ENCODE measurements around the gene NTRK2. TPM values are rescaled to one million over a fixed set of nuclear protein-coding genes. Genes with fewer than 3 reads are reported as not detected.

The NTRK2 gene
- total RNA-seq, 1 experiment from 2014 or later: 0.54 TPM

DNA sequence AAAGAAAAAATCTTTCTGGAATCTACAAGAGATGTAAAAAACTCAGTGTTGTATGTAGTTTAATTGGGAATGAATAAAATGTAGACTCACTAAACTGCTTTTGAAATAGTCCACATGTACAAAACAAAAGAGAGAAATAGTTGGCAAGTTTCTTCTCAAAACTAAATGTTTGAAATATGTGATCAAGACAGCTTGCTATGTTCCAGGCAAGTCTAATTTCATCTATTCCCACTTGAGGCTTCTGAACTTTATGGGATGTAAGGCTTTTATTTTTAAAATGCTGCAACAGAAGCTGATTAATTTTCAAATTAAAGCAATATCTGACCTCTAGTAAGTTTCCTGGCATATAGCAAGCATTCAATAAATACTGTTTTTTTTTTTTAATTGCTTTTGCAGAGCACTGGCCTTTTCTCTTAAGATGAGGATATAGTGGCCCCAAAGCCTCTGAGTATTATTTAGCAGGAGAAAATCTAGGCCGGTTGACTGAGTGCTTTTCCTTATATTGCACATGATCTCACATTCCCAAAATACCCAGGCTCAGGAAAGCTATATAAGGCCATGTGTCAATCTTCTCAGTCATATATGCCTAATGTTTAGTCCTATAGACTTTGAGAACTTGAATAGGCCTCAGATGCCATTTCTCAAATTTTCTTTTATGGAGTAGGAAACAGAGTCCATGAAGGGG is 183.2 kb downstream of the NTRK2 start:
- in situ Hi-C loops (cut with HindIII; ENCODE audit: low pct_unique_long_range_greater_than_20kb, low sequenced_read_pairs): no loop called here
- DNase-seq (ENCODE audit: low read depth): no peak

GRCh38 chr9:84856181-84856632 is 186.7 kb downstream of the NTRK2 start:
- in situ Hi-C loops (cut with HindIII; ENCODE audit: low pct_unique_long_range_greater_than_20kb, low sequenced_read_pairs): no loop called here
- DNase-seq (ENCODE audit: low read depth): no peak

DNA sequence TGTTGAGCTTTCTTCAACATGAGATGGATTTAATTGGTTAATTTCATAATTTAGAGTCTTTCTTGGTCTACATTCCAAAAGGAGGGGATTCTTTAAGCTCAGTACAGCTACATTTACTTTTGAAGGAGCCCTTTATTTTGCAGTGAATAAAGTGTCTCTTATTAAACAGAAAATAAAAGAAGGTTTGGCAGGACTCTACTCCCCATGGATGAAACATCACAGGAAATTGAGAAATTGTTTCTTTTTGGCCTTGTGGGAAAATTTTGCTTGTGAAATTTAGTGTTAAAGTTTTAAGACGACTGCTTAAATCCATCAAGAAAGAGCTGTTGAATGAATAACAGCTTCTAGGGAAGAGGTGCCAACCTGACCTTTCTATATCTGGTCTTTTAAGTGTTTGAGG is 187.7 kb downstream of the NTRK2 start:
- DNase-seq (ENCODE audit: low read depth): no peak
- in situ Hi-C loops (cut with HindIII; ENCODE audit: low pct_unique_long_range_greater_than_20kb, low sequenced_read_pairs): no loop called here

DNA sequence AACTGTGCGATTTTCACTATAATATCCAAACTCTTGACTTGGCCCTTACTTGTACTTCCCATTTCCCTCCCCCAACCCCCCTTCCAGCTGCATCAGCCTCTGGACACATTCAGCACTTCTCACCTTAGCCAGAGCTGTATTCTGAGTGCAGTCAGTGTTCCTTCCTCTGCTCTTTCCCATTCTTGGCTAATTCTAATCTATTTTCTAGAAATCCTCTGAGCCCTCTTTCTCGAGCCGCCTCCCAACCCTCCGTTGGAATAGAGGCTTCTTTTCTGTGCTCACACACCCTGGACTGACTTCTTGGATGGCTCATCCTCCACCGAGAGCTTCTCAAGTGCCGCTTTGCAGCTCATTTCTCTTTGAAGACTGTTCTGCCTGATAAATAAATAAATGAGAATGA is 188.8 kb downstream of the NTRK2 start:
- in situ Hi-C loops (cut with HindIII; ENCODE audit: low pct_unique_long_range_greater_than_20kb, low sequenced_read_pairs): no loop called here
- DNase-seq (ENCODE audit: low read depth): no peak

- no peak for DNase-seq (ENCODE audit: low read depth)
- in situ Hi-C loops (cut with HindIII; ENCODE audit: low pct_unique_long_range_greater_than_20kb, low sequenced_read_pairs): no loop called here
These were observed 191.0 kb downstream of the NTRK2 start for GRCh38 chr9:84860249-84861115.

GRCh38 chr9:84861455-84861854 is 191.9 kb downstream of the NTRK2 start:
- in situ Hi-C loops (cut with HindIII; ENCODE audit: low pct_unique_long_range_greater_than_20kb, low sequenced_read_pairs): no loop called here

DNA sequence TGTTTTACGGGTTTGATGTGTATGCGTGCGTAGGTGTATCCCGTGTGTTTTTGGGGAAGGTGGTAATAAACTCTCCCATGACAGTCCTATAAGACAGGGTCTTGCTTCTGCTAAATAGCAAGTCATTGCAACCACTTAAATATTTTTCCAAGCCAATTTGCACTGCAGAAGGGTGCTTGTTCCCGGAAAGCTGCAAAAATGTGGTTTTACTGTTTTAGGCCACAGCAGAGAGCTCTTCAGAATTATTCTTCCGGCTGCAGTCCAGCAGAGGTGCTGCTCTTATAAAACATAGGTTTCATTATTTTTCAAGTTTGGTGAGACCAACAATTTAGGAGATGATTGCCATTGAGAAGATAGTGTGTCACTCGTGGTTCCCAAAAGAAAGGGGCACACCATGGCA is 192.8 kb downstream of the NTRK2 start:
- DNase-seq (ENCODE audit: low read depth): no peak
- in situ Hi-C loops (cut with HindIII; ENCODE audit: low pct_unique_long_range_greater_than_20kb, low sequenced_read_pairs): no loop called here

More at GRCh38 chr9:84861455-84861854, 191.9 kb downstream of the NTRK2 start:
- no peak for DNase-seq (ENCODE audit: low read depth)

GRCh38 chr9:84862810-84863287 is 193.3 kb downstream of the NTRK2 start:
- in situ Hi-C loops (cut with HindIII; ENCODE audit: low pct_unique_long_range_greater_than_20kb, low sequenced_read_pairs): no loop called here
- no peak for DNase-seq (ENCODE audit: low read depth)

- in situ Hi-C loops (cut with HindIII; ENCODE audit: low pct_unique_long_range_greater_than_20kb, low sequenced_read_pairs): no loop called here
- no peak for DNase-seq (ENCODE audit: low read depth)
These were observed 193.8 kb downstream of the NTRK2 start for GRCh38 chr9:84863372-84863771.

- in situ Hi-C loops (cut with HindIII; ENCODE audit: low pct_unique_long_range_greater_than_20kb, low sequenced_read_pairs): no loop called here
- no peak for DNase-seq (ENCODE audit: low read depth)
These were observed 197.1 kb downstream of the NTRK2 start for GRCh38 chr9:84866396-84867175.

DNA sequence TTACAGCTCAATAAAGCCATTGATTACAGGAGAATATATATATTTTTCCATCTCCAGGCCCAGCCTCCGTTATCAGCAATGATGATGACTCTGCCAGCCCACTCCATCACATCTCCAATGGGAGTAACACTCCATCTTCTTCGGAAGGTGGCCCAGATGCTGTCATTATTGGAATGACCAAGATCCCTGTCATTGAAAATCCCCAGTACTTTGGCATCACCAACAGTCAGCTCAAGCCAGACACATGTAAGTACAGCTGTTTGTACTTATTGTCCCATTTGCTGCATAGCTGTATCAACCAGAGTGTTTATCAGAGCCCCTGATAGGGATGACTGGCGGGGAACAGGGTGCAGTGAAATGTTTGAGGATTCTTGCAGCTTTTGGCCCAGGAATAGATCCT is 197.7 kb downstream of the NTRK2 start:
- in situ Hi-C loops (cut with HindIII; ENCODE audit: low pct_unique_long_range_greater_than_20kb, low sequenced_read_pairs): no loop called here
- DNase-seq (ENCODE audit: low read depth): no peak

DNA sequence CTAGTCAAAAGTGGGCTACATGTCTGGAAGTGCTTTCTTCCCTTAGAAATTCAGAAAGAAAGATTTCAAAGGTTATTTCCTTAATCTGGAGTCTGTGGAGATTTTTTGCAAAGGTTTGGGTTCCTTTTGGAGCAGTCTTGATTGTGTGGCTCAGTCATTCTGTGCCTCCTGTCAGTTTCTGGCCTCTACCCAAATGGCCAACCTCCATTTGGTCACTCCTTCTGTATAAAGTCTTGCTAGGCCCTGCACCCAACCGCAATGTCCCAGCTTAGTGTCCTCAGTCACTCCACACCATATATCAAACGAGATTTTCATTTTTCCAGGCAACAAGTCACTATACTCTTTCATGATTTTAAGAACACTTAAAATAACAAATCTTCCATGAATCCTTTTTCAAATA is 199.6 kb downstream of the NTRK2 start:
- DNase-seq (ENCODE audit: low read depth): no peak
- in situ Hi-C loops (cut with HindIII; ENCODE audit: low pct_unique_long_range_greater_than_20kb, low sequenced_read_pairs): no loop called here

- no peak for DNase-seq (ENCODE audit: low read depth)
- in situ Hi-C loops (cut with HindIII; ENCODE audit: low pct_unique_long_range_greater_than_20kb, low sequenced_read_pairs): no loop called here
These were observed 202.5 kb downstream of the NTRK2 start for GRCh38 chr9:84871983-84872382.

DNA sequence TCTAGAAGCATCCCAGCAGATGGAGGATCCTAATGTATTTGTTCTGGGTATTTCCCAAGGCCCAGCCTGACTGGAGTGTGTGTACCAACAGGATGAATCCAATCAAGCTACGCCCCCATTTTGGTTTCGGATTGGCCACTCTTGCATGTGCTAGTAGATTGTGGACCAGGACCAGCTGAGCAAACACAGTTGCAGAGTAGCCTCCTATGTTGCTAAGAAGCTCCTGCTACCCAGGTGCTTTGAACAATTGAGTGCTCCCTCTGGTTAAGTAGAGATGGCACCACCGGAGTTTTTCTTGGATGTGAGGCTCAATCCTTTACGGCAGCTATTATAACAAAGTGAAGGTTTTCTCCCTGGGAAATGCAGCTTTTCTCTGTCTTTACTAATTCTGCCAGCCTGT is 204.5 kb downstream of the NTRK2 start:
- DNase-seq (ENCODE audit: low read depth): no peak
- in situ Hi-C loops (cut with HindIII; ENCODE audit: low pct_unique_long_range_greater_than_20kb, low sequenced_read_pairs): no loop called here

DNA sequence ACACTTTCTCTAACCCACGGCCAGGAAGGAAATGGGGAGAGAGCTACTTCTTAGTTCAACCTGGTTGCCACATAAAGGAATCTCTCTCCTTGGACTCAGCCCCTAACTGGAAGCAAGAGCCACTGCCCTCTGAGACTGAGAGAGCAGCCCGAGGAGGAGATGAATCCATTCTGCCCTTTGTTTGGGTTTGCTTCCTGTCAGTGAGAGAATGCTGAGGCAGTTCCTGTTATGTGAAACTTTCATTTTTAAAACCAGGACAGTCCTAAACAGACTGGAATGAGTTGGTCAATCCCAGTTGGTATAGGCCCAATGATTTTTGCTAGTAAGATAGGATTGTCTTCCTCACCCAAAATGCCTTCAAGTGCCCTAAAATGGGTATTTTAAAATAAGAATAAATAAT is 205.1 kb downstream of the NTRK2 start:
- in situ Hi-C loops (cut with HindIII; ENCODE audit: low pct_unique_long_range_greater_than_20kb, low sequenced_read_pairs): no loop called here
- DNase-seq (ENCODE audit: low read depth): no peak

DNA sequence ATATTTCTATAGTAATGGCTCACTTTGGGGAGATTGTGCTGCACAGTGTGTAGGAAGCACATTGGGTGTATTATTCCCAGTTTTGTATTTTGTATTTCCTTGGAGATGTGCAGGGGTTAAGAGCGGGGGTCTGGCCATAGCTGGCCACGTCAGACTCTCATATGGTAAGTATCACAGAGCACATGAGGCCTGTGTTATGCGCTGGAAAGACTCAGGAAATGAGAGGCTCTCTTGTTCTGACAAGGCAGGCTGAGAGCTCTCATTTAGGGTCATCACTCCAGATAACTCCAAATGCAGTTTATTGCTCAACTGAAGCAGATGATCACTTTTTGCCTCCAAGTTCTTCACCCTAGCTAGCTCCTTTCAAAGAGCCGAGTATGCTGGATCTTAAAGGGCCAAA is 205.7 kb downstream of the NTRK2 start:
- no peak for DNase-seq (ENCODE audit: low read depth)
- in situ Hi-C loops (cut with HindIII; ENCODE audit: low pct_unique_long_range_greater_than_20kb, low sequenced_read_pairs): no loop called here

GRCh38 chr9:84879631-84880030 is 210.1 kb downstream of the NTRK2 start:
- in situ Hi-C loops (cut with HindIII; ENCODE audit: low pct_unique_long_range_greater_than_20kb, low sequenced_read_pairs): no loop called here
- DNase-seq (ENCODE audit: low read depth): no peak

DNA sequence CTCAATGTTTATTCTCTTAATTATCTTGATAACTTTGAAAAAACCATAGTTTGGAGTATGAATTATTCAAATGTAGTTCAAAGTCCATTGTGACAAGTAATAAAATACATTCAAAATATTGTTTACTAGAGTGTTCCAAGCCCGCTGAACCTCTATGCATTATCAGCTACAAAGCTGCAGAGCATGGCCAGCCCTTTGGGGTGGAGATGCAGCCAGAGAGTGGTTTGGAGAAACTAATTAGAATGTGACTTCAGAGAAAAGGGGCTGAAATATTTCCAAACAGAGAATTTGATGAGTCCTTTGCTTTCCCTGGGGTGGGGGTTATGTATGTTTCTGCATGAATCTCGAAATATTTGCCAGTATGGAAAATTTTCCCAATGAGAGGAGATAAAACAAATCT is 211.3 kb downstream of the NTRK2 start:
- in situ Hi-C loops (cut with HindIII; ENCODE audit: low pct_unique_long_range_greater_than_20kb, low sequenced_read_pairs): no loop called here
- DNase-seq (ENCODE audit: low read depth): no peak

DNA sequence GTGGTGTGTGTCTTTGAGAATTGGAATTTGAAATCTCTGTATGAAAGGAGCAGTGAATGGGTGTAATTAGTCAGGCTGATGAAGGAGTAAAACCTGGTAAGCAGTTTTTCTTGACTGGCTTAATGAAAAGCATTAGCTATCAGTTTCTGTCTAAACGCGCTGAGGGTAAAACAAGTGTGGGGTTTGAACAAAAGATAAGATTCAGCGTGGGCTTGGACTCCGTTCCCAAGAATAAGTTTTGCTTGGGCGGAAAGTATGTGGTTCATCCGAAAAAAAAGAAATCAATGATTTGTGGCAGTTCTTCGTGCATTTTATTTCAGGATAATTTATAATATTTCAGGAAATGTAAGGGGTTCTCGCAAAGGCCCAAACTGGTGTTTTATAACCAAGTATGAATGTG is 217.3 kb downstream of the NTRK2 start:
- no peak for DNase-seq (ENCODE audit: low read depth)
- in situ Hi-C loops (cut with HindIII; ENCODE audit: low pct_unique_long_range_greater_than_20kb, low sequenced_read_pairs): no loop called here
